WTC11 (cell line): ENCODE measurements around the gene TPD52L2. TPM values are rescaled to one million over a fixed set of nuclear protein-coding genes. Genes with fewer than 3 reads are reported as not detected.
A peak's percentile ranks its signal among the peaks of the same experiment; 100 is the strongest.

Experiments
- ATAC-seq: fragments of 200-7000 bp; cut with Tn5 transposase; 2 replicates; pipeline ENCODE4 v1.10.0; 2021; ENCODE audit warnings: mild to moderate bottlenecking, moderate library complexity
- CTCF ChIA-PET: fragments of 300-600 bp; sonication (Branson Sonifier 250); formaldehyde crosslinking; loops from one replicate; lab custom pipeline; 2021; ENCODE audit warnings: antibody characterized with exemption; lab: Charles Lee
- POLR2A ChIA-PET: fragments of 350-600 bp; sonication (Branson Sonifier 250); formaldehyde crosslinking; loops from one replicate; lab custom pipeline; 2021; ENCODE audit warnings: antibody characterized with exemption; lab: Charles Lee
- DNase-seq: peaks from one replicate; pipeline ENCODE4 v3.0.0; 2021; ENCODE audit warnings: low spot score
- H3K27ac Mint-ChIP-seq: 2 replicates; pipeline ENCODE4 v1.8.0; 2021; ENCODE audit warnings: mixed read lengths
- H3K27me3 Mint-ChIP-seq: 2 replicates; pipeline ENCODE4 v1.8.0; 2021; ENCODE audit warnings: low read depth, mild to moderate bottlenecking, moderate library complexity, mixed read lengths
- H3K36me3 Mint-ChIP-seq: 2 replicates; pipeline ENCODE4 v1.8.0; 2021; ENCODE audit warnings: mixed read lengths
- H3K4me1 Mint-ChIP-seq: 2 replicates; pipeline ENCODE4 v1.8.0; 2022; ENCODE audit warnings: mixed read lengths
- H3K4me3 Mint-ChIP-seq: 2 replicates; pipeline ENCODE4 v1.8.0; 2021; ENCODE audit warnings: mild to moderate bottlenecking, moderate library complexity, mixed read lengths
- H3K9me3 Mint-ChIP-seq: 2 replicates; pipeline ENCODE4 v1.8.0; 2021; ENCODE audit warnings: mixed read lengths
- AR ChIP-seq: fragments of 250-450 bp; sonication (Bioruptor Pico); IDR thresholded peaks from 2 replicates; pipeline ENCODE4 v1.9.0; 2021; ENCODE audit warnings: mild to moderate bottlenecking
- ARID4B ChIP-seq: sonication (generic); formaldehyde crosslinking; IDR thresholded peaks from 2 replicates; pipeline ENCODE4 v1.8.0; 2023; ENCODE audit warnings: missing genetic modification reagents, mild to moderate bottlenecking, borderline replicate concordance
- IRF2 ChIP-seq: sonication (generic); formaldehyde crosslinking; IDR thresholded peaks from 2 replicates; pipeline ENCODE4 v1.8.0; 2022; ENCODE audit warnings: low read depth, missing genetic modification reagents, borderline replicate concordance
- KAT7 ChIP-seq: sonication (generic); formaldehyde crosslinking; IDR thresholded peaks from 2 replicates; pipeline ENCODE4 v1.8.1; 2023; ENCODE audit warnings: missing genetic modification reagents, mild to moderate bottlenecking, borderline replicate concordance
- NFATC4 ChIP-seq: fragments of 250-450 bp; sonication (Bioruptor Pico); IDR thresholded peaks from 2 replicates; pipeline ENCODE4 v1.9.0; 2021; ENCODE audit warnings: mild to moderate bottlenecking
- NFYB ChIP-seq: sonication (generic); formaldehyde crosslinking; conservative IDR thresholded peaks from 2 replicates; pipeline ENCODE4 v1.8.0; 2022; ENCODE audit warnings: low read depth, missing genetic modification reagents
- RELA ChIP-seq: sonication (generic); formaldehyde crosslinking; IDR thresholded peaks from 2 replicates; pipeline ENCODE4 v1.8.1; 2022; ENCODE audit warnings: missing genetic modification reagents, mild to moderate bottlenecking, borderline replicate concordance
- RORB ChIP-seq: fragments of 250-450 bp; sonication (Bioruptor Pico); IDR thresholded peaks from 2 replicates; pipeline ENCODE4 v1.9.0; 2021; ENCODE audit warnings: mild to moderate bottlenecking
- SMAD3 ChIP-seq: sonication (generic); formaldehyde crosslinking; IDR thresholded peaks from 2 replicates; pipeline ENCODE4 v1.8.0; 2022; ENCODE audit warnings: missing genetic modification reagents, mild to moderate bottlenecking, borderline replicate concordance
- USF1 ChIP-seq: sonication (generic); formaldehyde crosslinking; IDR thresholded peaks from 2 replicates; pipeline ENCODE4 v1.8.0; 2022; ENCODE audit warnings: mild to moderate bottlenecking, missing genetic modification reagents
- ZBTB43 ChIP-seq: sonication (generic); formaldehyde crosslinking; IDR thresholded peaks from 2 replicates; pipeline ENCODE4 v1.8.1; 2023; ENCODE audit warnings: mild to moderate bottlenecking, missing genetic modification reagents
- total RNA-seq: library from RNA; stranded (reverse); gene quantifications from 3 replicates; pipeline ENCODE4 v1.2.3, GENCODE V29; 2021
- TF ChIP-seq, protein P1 (sequence below): sonication (generic); formaldehyde crosslinking; IDR thresholded peaks from 2 replicates; pipeline ENCODE4 v1.8.0; 2022; ENCODE audit warnings: missing genetic modification reagents
- TF ChIP-seq, protein P2 (sequence below): fragments of 250-450 bp; sonication (Bioruptor Pico); conservative IDR thresholded peaks from 2 replicates; pipeline ENCODE4 v1.9.0; 2021; ENCODE audit warnings: mild to moderate bottlenecking
- TF ChIP-seq, protein P3 (sequence below): sonication (generic); formaldehyde crosslinking; IDR thresholded peaks from 2 replicates; pipeline ENCODE4 v1.8.1; 2023; ENCODE audit warnings: mild to moderate bottlenecking, moderate library complexity, missing genetic modification reagents
- TF ChIP-seq, protein P4 (sequence below): sonication (generic); formaldehyde crosslinking; IDR thresholded peaks from 2 replicates; pipeline ENCODE4 v1.8.0; 2022; ENCODE audit warnings: mild to moderate bottlenecking, missing genetic modification reagents
- TF ChIP-seq, protein P5 (sequence below): fragments of 250-450 bp; sonication (Bioruptor Pico); IDR thresholded peaks from 2 replicates; pipeline ENCODE4 v1.8.0; 2021; ENCODE audit warnings: mild to moderate bottlenecking

The TPD52L2 gene
- total RNA-seq, 1 experiment from 2014 or later: 80.8 TPM

DNA sequence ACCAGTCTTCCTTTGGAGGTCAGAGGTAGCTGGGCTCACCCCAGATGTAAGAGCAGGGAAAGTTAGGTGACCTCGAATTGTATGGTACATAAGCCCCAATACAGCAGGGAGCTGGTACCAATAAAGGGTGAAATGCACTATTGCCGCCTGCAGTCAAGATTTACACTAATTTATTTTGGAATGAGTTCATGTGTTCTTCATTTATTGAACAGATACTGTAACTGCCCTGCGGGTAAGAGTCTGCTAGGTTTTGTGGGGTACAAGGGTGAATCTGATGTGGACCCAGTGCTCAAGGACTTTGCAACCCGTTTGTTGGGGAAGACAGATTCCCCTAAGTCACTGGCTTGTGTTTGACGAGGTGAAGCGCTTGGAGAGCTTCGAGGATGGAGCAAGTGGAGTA is 27.3 kb downstream of the TPD52L2 start:
- peaks cover 26% of the 10 kb centered on the region for H3K36me3 Mint-ChIP-seq
- no peaks in the 10 kb centered on the region for H3K27me3 Mint-ChIP-seq
- H3K4me1 Mint-ChIP-seq: peaks cover 15% of the 10 kb centered on the region
- POLR2A ChIA-PET: interaction anchor here (0.7 kb wide), 1 partner anchor 234 kb away, joined by 4 read pairs; the partner anchor contains the start of gene RTEL1
- H3K4me3 Mint-ChIP-seq: no peak overlapping the region
- CTCF ChIA-PET: interaction anchor here (1.0 to 1.4 kb wide), 2 partner anchors 27 to 82 kb away, joined by 3 to 6 read pairs; partner anchors contain the start of gene TPD52L2
- ATAC-seq (no peak), DNase-seq (no peak)
- H3K27ac Mint-ChIP-seq: peak overlapping the region; percentile 46; the same call in 1 of the 2 replicates
- no peaks in the 10 kb centered on the region for H3K9me3 Mint-ChIP-seq
- no peak for TF ChIP-seq ZBTB43 (CRISPR knock-in tag)
- TF ChIP-seq SMAD3 (CRISPR knock-in tag): no peak
- TF ChIP-seq KAT7 (CRISPR knock-in tag): no peak
- TF ChIP-seq, protein P1, sequence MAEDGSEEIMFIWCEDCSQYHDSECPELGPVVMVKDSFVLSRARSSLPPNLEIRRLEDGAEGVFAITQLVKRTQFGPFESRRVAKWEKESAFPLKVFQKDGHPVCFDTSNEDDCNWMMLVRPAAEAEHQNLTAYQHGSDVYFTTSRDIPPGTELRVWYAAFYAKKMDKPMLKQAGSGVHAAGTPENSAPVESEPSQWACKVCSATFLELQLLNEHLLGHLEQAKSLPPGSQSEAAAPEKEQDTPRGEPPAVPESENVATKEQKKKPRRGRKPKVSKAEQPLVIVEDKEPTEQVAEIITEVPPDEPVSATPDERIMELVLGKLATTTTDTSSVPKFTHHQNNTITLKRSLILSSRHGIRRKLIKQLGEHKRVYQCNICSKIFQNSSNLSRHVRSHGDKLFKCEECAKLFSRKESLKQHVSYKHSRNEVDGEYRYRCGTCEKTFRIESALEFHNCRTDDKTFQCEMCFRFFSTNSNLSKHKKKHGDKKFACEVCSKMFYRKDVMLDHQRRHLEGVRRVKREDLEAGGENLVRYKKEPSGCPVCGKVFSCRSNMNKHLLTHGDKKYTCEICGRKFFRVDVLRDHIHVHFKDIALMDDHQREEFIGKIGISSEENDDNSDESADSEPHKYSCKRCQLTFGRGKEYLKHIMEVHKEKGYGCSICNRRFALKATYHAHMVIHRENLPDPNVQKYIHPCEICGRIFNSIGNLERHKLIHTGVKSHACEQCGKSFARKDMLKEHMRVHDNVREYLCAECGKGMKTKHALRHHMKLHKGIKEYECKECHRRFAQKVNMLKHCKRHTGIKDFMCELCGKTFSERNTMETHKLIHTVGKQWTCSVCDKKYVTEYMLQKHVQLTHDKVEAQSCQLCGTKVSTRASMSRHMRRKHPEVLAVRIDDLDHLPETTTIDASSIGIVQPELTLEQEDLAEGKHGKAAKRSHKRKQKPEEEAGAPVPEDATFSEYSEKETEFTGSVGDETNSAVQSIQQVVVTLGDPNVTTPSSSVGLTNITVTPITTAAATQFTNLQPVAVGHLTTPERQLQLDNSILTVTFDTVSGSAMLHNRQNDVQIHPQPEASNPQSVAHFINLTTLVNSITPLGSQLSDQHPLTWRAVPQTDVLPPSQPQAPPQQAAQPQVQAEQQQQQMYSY (CRISPR knock-in tag): no peak
- no peak for TF ChIP-seq NFYB (CRISPR knock-in tag)
- TF ChIP-seq USF1 (CRISPR knock-in tag): no peak
- no peak for TF ChIP-seq ARID4B (CRISPR knock-in tag)
- TF ChIP-seq, protein P2, sequence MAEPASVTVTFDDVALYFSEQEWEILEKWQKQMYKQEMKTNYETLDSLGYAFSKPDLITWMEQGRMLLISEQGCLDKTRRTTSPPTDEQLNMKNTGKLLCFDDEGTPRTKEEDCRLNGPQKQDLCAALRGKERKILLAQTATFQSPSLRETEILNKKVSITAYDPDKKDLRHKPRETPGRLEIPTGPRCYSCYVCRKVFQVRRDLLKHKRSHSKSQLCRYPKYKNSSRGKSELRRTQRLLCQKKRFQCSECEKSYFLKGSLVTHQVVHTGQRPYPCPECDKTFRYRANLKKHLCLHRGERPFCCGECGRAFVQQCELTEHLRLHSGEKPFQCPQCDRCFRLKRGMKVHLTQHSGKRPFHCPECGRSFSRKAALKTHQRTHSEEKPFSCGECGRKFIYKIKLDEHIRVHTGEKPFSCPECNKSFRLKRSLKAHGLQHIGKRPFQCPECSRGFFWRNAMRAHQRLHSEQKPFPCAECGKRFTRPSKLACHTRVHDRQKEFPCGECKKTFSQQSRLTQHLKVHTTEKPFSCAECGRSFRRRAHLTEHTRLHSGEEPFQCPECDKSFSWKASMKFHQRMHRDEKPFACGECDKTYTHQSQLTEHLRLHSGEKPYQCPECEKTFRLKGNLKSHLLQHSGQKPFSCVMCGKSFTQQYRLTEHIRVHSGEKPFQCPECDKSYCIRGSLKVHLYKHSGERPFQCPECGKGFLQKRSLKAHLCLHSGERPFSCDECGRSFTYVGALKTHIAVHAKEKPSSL (CRISPR knock-in tag): no peak
- no peak for TF ChIP-seq AR (CRISPR knock-in tag)
- TF ChIP-seq RORB (CRISPR knock-in tag): no peak
- TF ChIP-seq NFATC4 (CRISPR knock-in tag): no peak
- no peak for TF ChIP-seq RELA (CRISPR knock-in tag)
- TF ChIP-seq, protein P3, sequence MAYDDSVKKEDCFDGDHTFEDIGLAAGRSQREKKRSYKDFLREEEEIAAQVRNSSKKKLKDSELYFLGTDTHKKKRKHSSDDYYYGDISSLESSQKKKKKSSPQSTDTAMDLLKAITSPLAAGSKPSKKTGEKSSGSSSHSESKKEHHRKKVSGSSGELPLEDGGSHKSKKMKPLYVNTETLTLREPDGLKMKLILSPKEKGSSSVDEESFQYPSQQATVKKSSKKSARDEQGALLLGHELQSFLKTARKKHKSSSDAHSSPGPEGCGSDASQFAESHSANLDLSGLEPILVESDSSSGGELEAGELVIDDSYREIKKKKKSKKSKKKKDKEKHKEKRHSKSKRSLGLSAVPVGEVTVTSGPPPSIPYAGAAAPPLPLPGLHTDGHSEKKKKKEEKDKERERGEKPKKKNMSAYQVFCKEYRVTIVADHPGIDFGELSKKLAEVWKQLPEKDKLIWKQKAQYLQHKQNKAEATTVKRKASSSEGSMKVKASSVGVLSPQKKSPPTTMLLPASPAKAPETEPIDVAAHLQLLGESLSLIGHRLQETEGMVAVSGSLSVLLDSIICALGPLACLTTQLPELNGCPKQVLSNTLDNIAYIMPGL (CRISPR knock-in tag): no peak
- TF ChIP-seq IRF2: no peak
- TF ChIP-seq, protein P4, sequence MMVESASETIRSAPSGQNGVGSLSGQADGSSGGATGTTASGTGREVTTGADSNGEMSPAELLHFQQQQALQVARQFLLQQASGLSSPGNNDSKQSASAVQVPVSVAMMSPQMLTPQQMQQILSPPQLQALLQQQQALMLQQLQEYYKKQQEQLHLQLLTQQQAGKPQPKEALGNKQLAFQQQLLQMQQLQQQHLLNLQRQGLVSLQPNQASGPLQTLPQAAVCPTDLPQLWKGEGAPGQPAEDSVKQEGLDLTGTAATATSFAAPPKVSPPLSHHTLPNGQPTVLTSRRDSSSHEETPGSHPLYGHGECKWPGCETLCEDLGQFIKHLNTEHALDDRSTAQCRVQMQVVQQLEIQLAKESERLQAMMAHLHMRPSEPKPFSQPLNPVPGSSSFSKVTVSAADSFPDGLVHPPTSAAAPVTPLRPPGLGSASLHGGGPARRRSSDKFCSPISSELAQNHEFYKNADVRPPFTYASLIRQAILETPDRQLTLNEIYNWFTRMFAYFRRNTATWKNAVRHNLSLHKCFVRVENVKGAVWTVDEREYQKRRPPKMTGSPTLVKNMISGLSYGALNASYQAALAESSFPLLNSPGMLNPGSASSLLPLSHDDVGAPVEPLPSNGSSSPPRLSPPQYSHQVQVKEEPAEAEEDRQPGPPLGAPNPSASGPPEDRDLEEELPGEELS: no peak
- TF ChIP-seq, protein P5, sequence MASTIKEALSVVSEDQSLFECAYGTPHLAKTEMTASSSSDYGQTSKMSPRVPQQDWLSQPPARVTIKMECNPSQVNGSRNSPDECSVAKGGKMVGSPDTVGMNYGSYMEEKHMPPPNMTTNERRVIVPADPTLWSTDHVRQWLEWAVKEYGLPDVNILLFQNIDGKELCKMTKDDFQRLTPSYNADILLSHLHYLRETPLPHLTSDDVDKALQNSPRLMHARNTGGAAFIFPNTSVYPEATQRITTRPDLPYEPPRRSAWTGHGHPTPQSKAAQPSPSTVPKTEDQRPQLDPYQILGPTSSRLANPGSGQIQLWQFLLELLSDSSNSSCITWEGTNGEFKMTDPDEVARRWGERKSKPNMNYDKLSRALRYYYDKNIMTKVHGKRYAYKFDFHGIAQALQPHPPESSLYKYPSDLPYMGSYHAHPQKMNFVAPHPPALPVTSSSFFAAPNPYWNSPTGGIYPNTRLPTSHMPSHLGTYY (CRISPR knock-in tag): no peak
